Ishikawa (cell line): ENCODE results near the gene ATP6V0E2.

Source experiments
- CREB1 ChIP-seq: IDR thresholded peaks from 2 replicates; pipeline ENCODE4 v1.6.1; 2012; ENCODE audit warnings: low read depth
- EP300 ChIP-seq: IDR thresholded peaks from 2 replicates; pipeline ENCODE4 v1.6.1; 2012; ENCODE audit warnings: borderline replicate concordance
- FOXM1 ChIP-seq: IDR thresholded peaks from 2 replicates; pipeline ENCODE4 v1.6.1; 2012; ENCODE audit warnings: low read depth, borderline replicate concordance
- TAF1 ChIP-seq: IDR thresholded peaks from 2 replicates; pipeline ENCODE4 v1.6.1; 2012; ENCODE audit warnings: low read depth, mild to moderate bottlenecking
- ZBTB7A ChIP-seq: IDR thresholded peaks from 2 replicates; pipeline ENCODE4 v1.6.1; 2012; ENCODE audit warnings: low read depth

GRCh38 chr7:149879766-149880637 lies 6.2 kb downstream of the ATP6V0E2 start:
- no peak for TF ChIP-seq CREB1
- TF ChIP-seq FOXM1: no peak
- no peak for TF ChIP-seq EP300
- no peak for TF ChIP-seq ZBTB7A
- TF ChIP-seq TAF1: no peak
